ENCODE measurements around the gene DUSP28.

DNA sequence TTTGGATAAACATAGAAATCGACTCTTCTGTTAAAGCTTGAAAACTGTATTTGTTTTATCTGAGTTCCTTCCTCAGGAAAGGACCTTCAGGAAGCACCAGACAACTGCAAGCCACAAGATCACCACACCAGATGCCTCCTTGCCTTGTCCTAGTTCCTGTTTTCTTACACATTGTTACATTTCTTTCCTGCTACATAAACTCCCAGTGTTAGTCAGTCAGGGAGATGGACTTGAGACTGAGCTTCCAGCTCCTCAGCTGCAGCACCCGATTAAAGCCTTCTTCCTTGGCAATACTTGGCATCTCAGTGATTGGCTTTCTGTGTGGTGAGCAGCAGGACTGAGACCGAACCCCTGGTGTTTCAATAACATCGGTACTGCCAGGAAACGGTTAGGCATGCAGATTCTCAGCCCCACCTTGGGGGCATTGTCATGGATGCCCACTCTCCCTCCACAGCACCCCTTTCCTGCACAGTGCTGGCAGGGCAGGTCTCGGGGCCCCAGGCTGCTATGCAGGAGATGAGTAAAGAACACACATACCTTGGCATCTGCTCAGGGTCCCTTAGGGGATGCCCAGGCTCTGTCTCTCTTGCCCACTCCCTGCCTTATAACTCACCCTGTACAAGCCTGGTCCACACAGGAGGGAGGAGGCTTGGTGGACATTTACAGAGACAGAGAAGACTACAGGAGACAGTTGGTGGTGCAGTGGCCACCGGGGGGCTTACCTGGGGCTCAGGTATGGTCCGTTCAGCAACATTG, 35.0 kb upstream of the DUSP28 start:
- no peak for TF ChIP-seq POLR2A (IDR thresholded peaks at IDR 0.05)
- TF ChIP-seq, protein P1, sequence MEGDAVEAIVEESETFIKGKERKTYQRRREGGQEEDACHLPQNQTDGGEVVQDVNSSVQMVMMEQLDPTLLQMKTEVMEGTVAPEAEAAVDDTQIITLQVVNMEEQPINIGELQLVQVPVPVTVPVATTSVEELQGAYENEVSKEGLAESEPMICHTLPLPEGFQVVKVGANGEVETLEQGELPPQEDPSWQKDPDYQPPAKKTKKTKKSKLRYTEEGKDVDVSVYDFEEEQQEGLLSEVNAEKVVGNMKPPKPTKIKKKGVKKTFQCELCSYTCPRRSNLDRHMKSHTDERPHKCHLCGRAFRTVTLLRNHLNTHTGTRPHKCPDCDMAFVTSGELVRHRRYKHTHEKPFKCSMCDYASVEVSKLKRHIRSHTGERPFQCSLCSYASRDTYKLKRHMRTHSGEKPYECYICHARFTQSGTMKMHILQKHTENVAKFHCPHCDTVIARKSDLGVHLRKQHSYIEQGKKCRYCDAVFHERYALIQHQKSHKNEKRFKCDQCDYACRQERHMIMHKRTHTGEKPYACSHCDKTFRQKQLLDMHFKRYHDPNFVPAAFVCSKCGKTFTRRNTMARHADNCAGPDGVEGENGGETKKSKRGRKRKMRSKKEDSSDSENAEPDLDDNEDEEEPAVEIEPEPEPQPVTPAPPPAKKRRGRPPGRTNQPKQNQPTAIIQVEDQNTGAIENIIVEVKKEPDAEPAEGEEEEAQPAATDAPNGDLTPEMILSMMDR (IDR thresholded peaks at IDR 0.05 in 4 of 5, conservative IDR thresholded peaks at IDR 0.05 in 1 of 5): no peak

Data from gastrocnemius medialis (tissue), 4 donors.